Muscle of back (tissue), 11 donors: ENCODE results near the gene DCLK1. TPM values are rescaled to one million over a fixed set of nuclear protein-coding genes. Genes with fewer than 3 reads are reported as not detected.

Source experiments
- DNase-seq, 3 donors: peaks; one replicate each; pipeline versions ENCODE4 v3.0.0 to v3.0.0-alpha.2; 2013
- polyA plus RNA-seq, 10 donors: library from polyadenylated mRNA; unstranded; fragments of 120-200 nt; gene quantifications; one replicate each; pipeline ENCODE4 v1.2.1, GENCODE V29; 2013; ENCODE audit not compliant: insufficient read length in 10 of 10

The DCLK1 gene
- polyA plus RNA-seq, 10 donors: 64.3 to 130 (median 82.4) TPM

GRCh38 chr13:35956074-35956473 is 175.1 kb downstream of the DCLK1 start:
- DNase-seq: no peak

GRCh38 chr13:35954207-35954560 is 177.0 kb downstream of the DCLK1 start:
- peak; percentile 49 to 84 (median 58) for DNase-seq

- peak; percentile 95 to 98 (median 95) for DNase-seq
Observed at GRCh38 chr13:35953537-35954206, 177.5 kb downstream of the DCLK1 start.

- DNase-seq: no peak
Observed at GRCh38 chr13:35947315-35947714, 183.9 kb downstream of the DCLK1 start.

GRCh38 chr13:35945368-35945767 is 185.8 kb downstream of the DCLK1 start:
- no peak for DNase-seq

- DNase-seq: no peak
Observed at GRCh38 chr13:35941374-35941773, 189.8 kb downstream of the DCLK1 start.

- DNase-seq: no peak
Observed at GRCh38 chr13:35940734-35941133, 190.4 kb downstream of the DCLK1 start.

GRCh38 chr13:35936246-35936978 is 194.8 kb downstream of the DCLK1 start:
- no peak for DNase-seq

- DNase-seq: no peak
Observed at GRCh38 chr13:35930665-35931631, 200.2 kb downstream of the DCLK1 start.

GRCh38 chr13:35927567-35928021 is 203.6 kb downstream of the DCLK1 start:
- DNase-seq: peak in 1 of 3 donors; percentile 25

- no peak for DNase-seq
Observed at GRCh38 chr13:35926859-35927530, 204.2 kb downstream of the DCLK1 start.

- DNase-seq: no peak
Observed at GRCh38 chr13:35925669-35926068, 205.5 kb downstream of the DCLK1 start.

- DNase-seq: peak in 1 of 3 donors; percentile 22
Observed at GRCh38 chr13:35923347-35923746, 207.8 kb downstream of the DCLK1 start.

GRCh38 chr13:35920816-35921215 is 210.4 kb downstream of the DCLK1 start:
- DNase-seq: no peak

- peak in 2 of 3 donors; percentile 14 to 19 for DNase-seq
Observed at GRCh38 chr13:35917942-35918645, 213.1 kb downstream of the DCLK1 start.

- DNase-seq: peak in 2 of 3 donors; percentile 13 to 30
Observed at GRCh38 chr13:35917252-35917941, 213.8 kb downstream of the DCLK1 start.

- DNase-seq: no peak
Observed at GRCh38 chr13:35916146-35916545, 215.0 kb downstream of the DCLK1 start.

- no peak for DNase-seq
Observed at GRCh38 chr13:35914662-35915061, 216.5 kb downstream of the DCLK1 start.

GRCh38 chr13:35912841-35913240 is 218.3 kb downstream of the DCLK1 start:
- DNase-seq: no peak
